ENCODE results near the gene PGF. TPM values are rescaled to one million over a fixed set of nuclear protein-coding genes. Genes with fewer than 3 reads are reported as not detected.
A peak's percentile ranks its signal among the peaks of the same experiment; 100 is the strongest.

PGF gene
- total and polyA plus RNA-seq, 2 experiments from 2014 or later: 1.1 to 1.8 TPM

- H3K79me2 ChIP-seq (ENCODE audit: insufficient read depth): no peaks in the 10 kb centered on the region
- TF ChIP-seq EZH2 (IDR thresholded peaks at IDR 0.05; ENCODE audit: insufficient read depth, poor library complexity, severe bottlenecking) (no peak), EZH2phosphoT487 (IDR thresholded peaks at IDR 0.05; ENCODE audit: insufficient read depth, low read depth) (no peak)
- 0% methylated on average over 3 of the region's 3 CpGs for WGBS, 2 experiments (ENCODE audit: low coverage in 1 of 2, low lambda C conversion rate in 2 of 2, missing lambda C conversion rate in 2 of 2)
- in situ Hi-C loops (cut with MboI): no loop called here
- H3K4me3 ChIP-seq: peak overlapping the region; percentile 61
- H2AFZ ChIP-seq: peak overlapping the region; percentile 73
- H3K27me3 ChIP-seq (replicated peaks; ENCODE audit: insufficient read depth): no peaks in the 10 kb centered on the region
- H4K20me1 ChIP-seq (ENCODE audit: insufficient read depth): no peaks in the 10 kb centered on the region
- no peaks in the 10 kb centered on the region for H3K9me3 ChIP-seq (ENCODE audit: low read depth)
- no peak for DNase-seq
- no peaks in the 10 kb centered on the region for H3K9me2 ChIP-seq (ENCODE audit: insufficient read depth)
- no peak overlapping the region for H3K27ac ChIP-seq
- H3K4me2 ChIP-seq (ENCODE audit: unreplicated experiment): peak overlapping the region; percentile 30
- no peaks in the 10 kb centered on the region for H3K36me3 ChIP-seq (ENCODE audit: low read depth)
- peak overlapping the region; percentile 27 for H3K9ac ChIP-seq
- H3K4me1 ChIP-seq (ENCODE audit: insufficient read depth): no peaks in the 10 kb centered on the region
- H3F3A ChIP-seq (ENCODE audit: insufficient read depth): no peaks in the 10 kb centered on the region
Measured at GRCh38 chr14:74954947-74955228, 509 bp downstream of the PGF start.

DNA sequence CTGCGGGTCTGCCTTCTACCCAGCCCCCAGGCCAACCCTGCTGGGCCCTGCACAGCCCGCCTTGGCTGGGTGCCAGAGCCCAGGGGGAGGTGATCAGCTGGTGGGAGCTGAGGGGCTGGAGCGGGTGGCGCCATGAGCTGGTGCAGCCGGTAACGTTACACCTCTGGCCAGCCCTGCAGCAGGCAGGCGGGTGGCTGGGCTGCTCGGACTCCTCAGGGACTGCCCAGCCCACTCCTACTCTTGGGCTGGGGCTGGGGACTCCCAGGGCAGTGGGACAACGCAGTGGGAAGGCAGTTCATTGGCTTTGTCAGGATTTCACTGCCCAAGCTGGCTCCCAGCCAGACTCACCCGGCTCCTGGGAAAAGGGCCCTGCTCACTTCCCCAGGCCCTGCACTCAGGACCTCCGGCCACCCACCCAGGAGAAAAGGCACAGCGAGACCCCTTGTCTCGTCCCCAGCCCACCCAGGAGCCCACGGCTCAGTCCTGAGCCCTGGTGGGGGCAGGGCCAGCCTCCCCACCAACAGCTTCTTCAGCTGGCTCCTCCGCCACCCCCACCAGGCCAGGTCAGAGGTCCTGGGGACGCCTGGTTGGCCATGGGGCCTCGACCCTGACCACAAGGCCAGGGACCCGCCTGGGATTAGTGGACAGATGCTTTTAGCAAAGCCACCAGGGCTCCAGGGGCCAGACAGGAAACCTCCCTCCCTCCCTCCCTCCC lies 1.0 kb downstream of the PGF start:
- 48 to 49% methylated on average over 14 to 15 of the region's 18 CpGs for WGBS, 2 experiments (ENCODE audit: low coverage in 1 of 2, low lambda C conversion rate in 2 of 2, missing lambda C conversion rate in 2 of 2)
- Histone ChIP-seq H3K4me3 (no peak overlapping the region), H3F3A (ENCODE audit: insufficient read depth) (no peaks in the 10 kb centered on the region), H3K4me1 (ENCODE audit: insufficient read depth) (no peaks in the 10 kb centered on the region), H3K36me3 (ENCODE audit: low read depth) (no peaks in the 10 kb centered on the region), H3K9ac (no peak overlapping the region), H3K9me3 (ENCODE audit: low read depth) (no peaks in the 10 kb centered on the region), H3K4me2 (ENCODE audit: unreplicated experiment) (no peak overlapping the region), H3K27me3 (replicated peaks; ENCODE audit: insufficient read depth) (no peaks in the 10 kb centered on the region), H3K79me2 (ENCODE audit: insufficient read depth) (no peaks in the 10 kb centered on the region), H4K20me1 (ENCODE audit: insufficient read depth) (no peaks in the 10 kb centered on the region), H3K27ac (no peak overlapping the region), H3K9me2 (ENCODE audit: insufficient read depth) (no peaks in the 10 kb centered on the region), H2AFZ (no peak overlapping the region)
- no peak for TF ChIP-seq EZH2phosphoT487 (IDR thresholded peaks at IDR 0.05; ENCODE audit: insufficient read depth, low read depth)
- TF ChIP-seq EZH2 (IDR thresholded peaks at IDR 0.05; ENCODE audit: insufficient read depth, poor library complexity, severe bottlenecking): no peak
- in situ Hi-C loops (cut with MboI): no loop called here
- no peak for DNase-seq

GRCh38 chr14:74953686-74954085 lies 1.7 kb downstream of the PGF start:
- H3K36me3 ChIP-seq (ENCODE audit: low read depth): no peaks in the 10 kb centered on the region
- in situ Hi-C loops (cut with MboI): no loop called here
- H3K27ac ChIP-seq: no peak overlapping the region
- H3K9me3 ChIP-seq (ENCODE audit: low read depth): no peaks in the 10 kb centered on the region
- H3F3A ChIP-seq (ENCODE audit: insufficient read depth): no peaks in the 10 kb centered on the region
- no peak overlapping the region for H3K9ac ChIP-seq
- TF ChIP-seq EZH2phosphoT487 (IDR thresholded peaks at IDR 0.05; ENCODE audit: insufficient read depth, low read depth): no peak
- no peak for TF ChIP-seq EZH2 (IDR thresholded peaks at IDR 0.05; ENCODE audit: insufficient read depth, poor library complexity, severe bottlenecking)
- H4K20me1 ChIP-seq (ENCODE audit: insufficient read depth): no peaks in the 10 kb centered on the region
- H3K4me2 ChIP-seq (ENCODE audit: unreplicated experiment): no peak overlapping the region
- no peaks in the 10 kb centered on the region for H3K9me2 ChIP-seq (ENCODE audit: insufficient read depth)
- H3K4me3 ChIP-seq: no peak overlapping the region
- no peaks in the 10 kb centered on the region for H3K4me1 ChIP-seq (ENCODE audit: insufficient read depth)
- WGBS, 2 experiments (ENCODE audit: low coverage in 1 of 2, low lambda C conversion rate in 2 of 2, missing lambda C conversion rate in 2 of 2): 89 to 90% methylated on average over 5 of the region's 5 CpGs
- no peak for DNase-seq
- no peaks in the 10 kb centered on the region for H3K27me3 ChIP-seq (replicated peaks; ENCODE audit: insufficient read depth)
- H2AFZ ChIP-seq: no peak overlapping the region
- no peaks in the 10 kb centered on the region for H3K79me2 ChIP-seq (ENCODE audit: insufficient read depth)

DNA sequence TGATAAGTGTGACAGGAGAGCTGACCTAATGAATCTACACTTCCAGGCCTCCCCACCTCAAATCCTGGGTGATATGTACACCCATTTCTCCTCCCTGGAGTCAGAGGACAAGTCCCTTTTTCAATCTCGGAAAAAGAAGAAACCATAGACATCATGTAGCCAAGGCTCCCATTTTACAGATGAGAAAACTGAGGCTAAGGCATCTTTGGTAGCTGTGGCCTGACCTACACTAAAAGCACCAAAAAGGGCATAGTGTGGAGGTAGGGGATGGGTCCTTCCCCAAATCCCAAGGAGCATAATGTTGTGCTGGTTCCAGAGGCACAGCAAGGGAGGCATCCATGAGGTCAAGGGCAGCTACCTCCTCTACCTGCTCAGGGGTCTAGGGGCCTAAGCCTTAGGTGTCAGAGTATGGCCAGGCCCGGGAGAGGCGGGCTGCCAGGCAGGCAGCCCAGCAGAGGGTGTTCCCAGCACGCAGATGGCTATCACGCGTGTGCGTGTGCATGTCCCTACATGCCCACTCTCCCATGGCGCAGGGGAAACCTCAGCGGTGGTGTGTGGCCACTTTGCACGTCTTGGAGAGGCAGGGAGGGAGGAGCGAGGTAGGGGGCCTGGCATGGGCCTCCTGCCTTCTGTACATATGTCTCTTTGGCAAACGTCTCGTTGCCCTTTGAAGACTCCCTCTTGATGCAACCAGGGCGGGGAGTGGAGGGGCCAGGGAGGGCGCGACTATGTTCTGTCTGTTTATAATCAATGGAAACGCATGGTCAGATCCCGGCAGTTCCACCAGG lies 2.5 kb downstream of the PGF start:
- in situ Hi-C loops (cut with MboI): no loop called here
- Histone ChIP-seq H3K4me1 (ENCODE audit: insufficient read depth) (no peaks in the 10 kb centered on the region), H3F3A (ENCODE audit: insufficient read depth) (no peaks in the 10 kb centered on the region), H3K4me2 (ENCODE audit: unreplicated experiment) (no peak overlapping the region), H3K9me3 (ENCODE audit: low read depth) (no peaks in the 10 kb centered on the region), H3K9ac (no peak overlapping the region), H3K79me2 (ENCODE audit: insufficient read depth) (no peaks in the 10 kb centered on the region), H3K36me3 (ENCODE audit: low read depth) (no peaks in the 10 kb centered on the region), H3K9me2 (ENCODE audit: insufficient read depth) (no peaks in the 10 kb centered on the region), H3K27ac (no peak overlapping the region), H3K4me3 (no peak overlapping the region), H2AFZ (no peak overlapping the region), H4K20me1 (ENCODE audit: insufficient read depth) (no peaks in the 10 kb centered on the region), H3K27me3 (replicated peaks; ENCODE audit: insufficient read depth) (no peaks in the 10 kb centered on the region)
- TF ChIP-seq EZH2 (IDR thresholded peaks at IDR 0.05; ENCODE audit: insufficient read depth, poor library complexity, severe bottlenecking) (no peak), EZH2phosphoT487 (IDR thresholded peaks at IDR 0.05; ENCODE audit: insufficient read depth, low read depth) (no peak)
- 68 to 69% methylated on average over 13 to 18 of the region's 18 CpGs for WGBS, 2 experiments (ENCODE audit: low coverage in 1 of 2, low lambda C conversion rate in 2 of 2, missing lambda C conversion rate in 2 of 2)
- no peak for DNase-seq

All from GM23248 (cell line).